SU-DHL-6 (cell line): ENCODE measurements around the gene FER1L5.

ENCODE experiments used
- H2AFZ ChIP-seq: fragments of 200-600 bp; sonication (generic); 2 replicates; pipeline ENCODE4 v1.6.1; 2014; ENCODE audit warnings: low read depth, mild to moderate bottlenecking, moderate library complexity, mixed read lengths, antibody characterized with exemption, low read length; ENCODE audit not compliant: severe bottlenecking
- H3F3A ChIP-seq: fragments of 200-600 bp; shearing (Covaris generic); 2 replicates; pipeline ENCODE4 v1.6.0; 2016; ENCODE audit warnings: antibody characterized with exemption, mild to moderate bottlenecking; ENCODE audit not compliant: insufficient read depth
- H3K27ac ChIP-seq: fragments of 200-600 bp; sonication (generic); 2 replicates; pipeline ENCODE4 v1.5.1; 2016; ENCODE audit warnings: low read depth, mild to moderate bottlenecking, low read length, moderate library complexity, mixed read lengths
- H3K27me3 ChIP-seq: fragments of 200-600 bp; sonication (generic), shearing (Covaris generic); 2 replicates; pipeline ENCODE4 v1.6.0; 2014; ENCODE audit warnings: mild to moderate bottlenecking, low read length
- H3K36me3 ChIP-seq: fragments of 200-600 bp; sonication (generic); 2 replicates; pipeline ENCODE4 v1.6.1; 2014; ENCODE audit warnings: mild to moderate bottlenecking, low read length, mixed read lengths
- H3K4me2 ChIP-seq: fragments of 300-600, 200-600 bp; shearing (Covaris generic), sonication (generic); 2 replicates; pipeline ENCODE4 v1.6.0; 2014; ENCODE audit warnings: low read length, low read depth, mild to moderate bottlenecking; ENCODE audit not compliant: poor library complexity, severe bottlenecking
- H3K4me3 ChIP-seq: fragments of 200-600 bp; sonication (generic); 2 replicates; pipeline ENCODE4 v1.5.1; 2014; ENCODE audit warnings: antibody characterized with exemption, low read length, mild to moderate bottlenecking, mixed read lengths; ENCODE audit not compliant: insufficient read depth, poor library complexity, severe bottlenecking
- H3K79me2 ChIP-seq: fragments of 200-600 bp; sonication (generic); 2 replicates; pipeline ENCODE4 v1.6.1; 2014; ENCODE audit warnings: mild to moderate bottlenecking, low read length, moderate library complexity; ENCODE audit not compliant: insufficient read depth
- H3K9ac ChIP-seq: fragments of 200-600 bp; sonication (generic); 2 replicates; pipeline ENCODE4 v1.7.0; 2014; ENCODE audit warnings: mild to moderate bottlenecking, low read length
- H3K9me2 ChIP-seq: fragments of 200-600 bp; sonication (generic); replicated peaks from 2 replicates; pipeline ENCODE4 v1.6.1; 2014; ENCODE audit warnings: low read length; ENCODE audit not compliant: insufficient read depth
- H3K9me3 ChIP-seq: fragments of 200-600 bp; sonication (generic); 2 replicates; pipeline ENCODE4 v1.6.1; 2014; ENCODE audit warnings: low read length, mixed read lengths; ENCODE audit not compliant: insufficient read depth
- H4K20me1 ChIP-seq: fragments of 200-600 bp; sonication (generic); 2 replicates; pipeline ENCODE4 v1.6.1; 2014; ENCODE audit warnings: low read depth, mild to moderate bottlenecking, antibody characterized with exemption, low read length, moderate library complexity, mixed read lengths
- CTCF ChIP-seq: fragments of 200-600 bp; sonication (generic); IDR thresholded peaks from one replicate; pipeline ENCODE4 v1.5.1; 2017; ENCODE audit warnings: antibody characterized with exemption, mild to moderate bottlenecking, low read length, moderate library complexity; ENCODE audit not compliant: insufficient read depth, poor library complexity, severe bottlenecking
- EZH2phosphoT487 ChIP-seq: fragments of 200-600 bp; sonication (generic), shearing (Covaris generic); conservative IDR thresholded peaks from 2 replicates; pipeline ENCODE4 v1.6.1; 2018; ENCODE audit warnings: mild to moderate bottlenecking, antibody characterized with exemption, low read length, moderate library complexity, mixed read lengths

The FER1L5 gene

GRCh38 chr2:96680561-96681141 is 38.1 kb downstream of the FER1L5 start:
- Histone ChIP-seq H3K79me2 (no peaks in the 10 kb centered on the region), H4K20me1 (no peaks in the 10 kb centered on the region), H3K9me3 (no peaks in the 10 kb centered on the region), H3K36me3 (no peaks in the 10 kb centered on the region), H3K27me3 (no peaks in the 10 kb centered on the region; the same call in 1 of the 2 replicates), H2AFZ (no peak overlapping the region), H3K9ac (no peak overlapping the region), H3K27ac (no peak overlapping the region), H3K4me3 (no peak overlapping the region), H3K9me2 (no peaks in the 10 kb centered on the region), H3F3A (no peaks in the 10 kb centered on the region), H3K4me2 (no peak overlapping the region)
- TF ChIP-seq CTCF (no peak), EZH2phosphoT487 (no peak)

GRCh38 chr2:96681540-96681939 is 39.0 kb downstream of the FER1L5 start:
- Histone ChIP-seq H3K9me2 (no peaks in the 10 kb centered on the region), H3K4me2 (no peak overlapping the region), H3K36me3 (no peaks in the 10 kb centered on the region), H3K4me3 (no peak overlapping the region), H3F3A (no peaks in the 10 kb centered on the region), H3K27me3 (no peaks in the 10 kb centered on the region; the same call in 1 of the 2 replicates), H4K20me1 (no peaks in the 10 kb centered on the region), H2AFZ (no peak overlapping the region), H3K9me3 (no peaks in the 10 kb centered on the region), H3K27ac (no peak overlapping the region), H3K79me2 (no peaks in the 10 kb centered on the region), H3K9ac (no peak overlapping the region)
- TF ChIP-seq CTCF (no peak), EZH2phosphoT487 (no peak)

GRCh38 chr2:96683307-96683706 is 40.7 kb downstream of the FER1L5 start:
- Histone ChIP-seq H3K27me3 (no peaks in the 10 kb centered on the region; the same call in 1 of the 2 replicates), H3K9me3 (no peaks in the 10 kb centered on the region), H3F3A (no peaks in the 10 kb centered on the region), H3K36me3 (no peaks in the 10 kb centered on the region), H3K9ac (no peak overlapping the region), H3K4me3 (no peak overlapping the region), H3K4me2 (no peak overlapping the region), H2AFZ (no peak overlapping the region), H4K20me1 (no peaks in the 10 kb centered on the region), H3K9me2 (no peaks in the 10 kb centered on the region), H3K27ac (no peak overlapping the region), H3K79me2 (no peaks in the 10 kb centered on the region)
- TF ChIP-seq CTCF (no peak), EZH2phosphoT487 (no peak)
